SW480 (cell line): ENCODE data around the gene MUSK.
"Not testable (repeated sequence)": the region's sequence is repeated elsewhere in the genome, so short reads cannot be mapped to it uniquely, and the experiment has no call there.

ENCODE experiments used
- DNase-seq: peaks from one replicate; pipeline ENCODE4 v3.0.0-alpha.2; 2016; ENCODE audit warnings: low spot score

Gene MUSK

DNA sequence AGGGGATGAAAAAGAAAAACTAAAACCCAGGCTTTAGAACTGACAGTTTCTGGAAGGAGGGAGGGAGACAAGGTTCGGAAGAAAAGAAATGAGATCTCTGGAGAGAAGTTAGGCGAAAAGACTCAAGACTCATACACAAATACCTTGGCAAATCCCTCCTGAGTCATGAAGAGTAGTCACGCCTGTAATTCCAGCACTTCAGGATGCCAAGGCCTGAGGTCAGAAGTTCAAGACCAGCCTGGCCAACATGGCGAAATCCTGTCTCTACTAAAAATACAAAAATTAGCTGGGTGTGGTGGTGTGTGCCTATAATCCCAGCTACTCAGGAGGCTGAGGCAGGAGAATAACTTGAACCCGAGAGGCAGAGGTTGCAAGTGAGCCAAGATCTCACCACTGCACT is 27.3 kb downstream of the MUSK start:
- DNase-seq = not testable (repeated sequence)

GRCh38 chr9:110700953-110701352 is 32.4 kb downstream of the MUSK start:
- no peak for DNase-seq

- DNase-seq = no peak
Measured at GRCh38 chr9:110703669-110704068, 35.1 kb downstream of the MUSK start.

DNA sequence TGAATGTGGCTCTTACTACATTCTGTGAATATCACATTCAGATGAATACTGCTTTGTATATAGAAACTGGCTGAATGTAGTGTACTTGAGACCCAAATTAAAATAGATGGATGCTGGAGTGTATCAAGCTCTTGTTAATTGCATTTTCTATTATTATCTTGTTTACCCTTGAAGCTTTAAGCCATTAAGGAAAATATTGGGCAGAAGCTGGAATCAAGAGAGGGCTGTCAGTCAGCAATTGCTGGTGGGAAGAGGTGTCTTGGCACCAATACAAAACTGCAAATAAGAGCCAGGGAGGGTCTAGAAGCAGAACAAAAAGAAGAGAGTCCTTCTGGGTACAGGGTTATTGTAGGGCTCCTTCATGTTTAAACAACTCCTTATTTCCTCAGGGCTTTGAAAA is 38.8 kb downstream of the MUSK start:
- no peak for DNase-seq

DNA sequence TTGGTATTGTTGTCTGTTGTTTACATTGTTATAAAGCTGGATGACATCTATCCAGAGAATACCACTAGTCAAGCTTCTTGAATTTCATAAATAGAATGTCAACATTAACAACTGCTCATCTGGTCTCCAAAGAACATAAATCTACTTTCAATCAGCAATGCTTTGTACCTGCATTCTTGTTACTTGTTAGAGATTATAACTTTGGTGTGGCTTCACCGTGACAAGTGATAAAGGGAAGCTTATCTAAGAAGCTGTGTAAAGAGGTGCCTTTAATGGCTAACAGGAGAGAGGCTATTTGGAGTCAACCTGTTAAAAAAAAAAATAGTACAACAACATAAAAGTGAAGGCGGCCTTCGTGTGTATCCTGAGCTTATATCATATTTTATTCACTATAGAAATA is 41.8 kb downstream of the MUSK start:
- DNase-seq = no peak

DNA sequence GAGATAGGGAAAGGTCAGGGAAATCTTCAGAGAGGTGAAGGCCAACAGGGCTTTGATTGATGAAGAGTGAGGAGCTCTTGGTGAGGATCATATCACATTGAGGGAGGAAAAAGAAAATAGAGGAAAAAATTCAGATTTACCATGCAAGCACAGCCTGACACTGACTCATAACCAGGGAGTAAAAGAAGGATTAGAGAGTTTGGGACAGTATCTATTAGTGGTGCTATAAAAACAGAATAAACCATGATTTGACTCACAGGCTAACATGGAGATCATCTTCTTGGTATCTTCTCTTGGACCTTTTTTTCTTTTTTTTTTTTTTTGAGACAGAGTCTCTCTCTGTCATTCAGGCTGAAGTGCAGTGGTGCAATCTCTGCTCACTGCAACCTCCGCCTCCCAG is 44.4 kb downstream of the MUSK start:
- DNase-seq = no peak

DNA sequence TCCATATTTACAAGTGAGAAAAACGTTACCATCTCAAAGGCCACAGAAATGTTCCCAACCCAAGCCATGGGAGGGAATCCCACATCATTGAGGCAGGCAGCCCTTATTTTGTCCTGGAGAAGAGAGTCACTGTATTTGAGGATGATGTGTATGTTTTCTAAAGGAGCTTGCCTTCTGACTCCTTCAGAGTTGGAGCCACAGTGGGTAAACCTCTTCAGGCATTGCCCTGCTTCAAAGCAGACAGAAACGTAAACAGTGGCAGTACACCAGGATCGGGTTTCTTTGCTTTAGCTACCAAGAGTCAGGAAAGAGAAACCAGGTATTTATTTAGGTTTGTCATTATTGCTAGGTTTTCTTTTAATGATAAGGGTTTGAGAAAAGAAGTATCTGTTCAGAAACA is 45.7 kb downstream of the MUSK start:
- DNase-seq = no peak

DNA sequence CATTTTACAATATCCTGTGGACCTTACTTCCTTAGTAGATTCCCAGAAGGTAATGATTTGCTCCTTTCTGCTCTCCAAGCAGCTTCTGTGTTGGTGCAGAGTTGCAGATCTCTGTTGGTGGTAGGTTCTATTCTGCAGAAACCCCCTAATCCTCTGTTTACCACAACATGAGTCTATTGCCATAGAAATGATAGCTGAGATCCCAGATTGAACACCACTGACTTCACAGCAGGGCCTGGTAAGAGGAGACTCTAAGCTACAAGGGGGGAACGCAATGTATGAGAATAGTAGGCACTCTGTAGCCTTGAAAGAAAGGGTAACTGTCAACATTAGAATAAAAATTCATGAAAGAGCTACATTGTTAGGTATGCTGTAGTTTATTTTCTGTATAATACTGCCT is 59.5 kb downstream of the MUSK start:
- DNase-seq = no peak

GRCh38 chr9:110729641-110730040 is 61.0 kb downstream of the MUSK start:
- no peak for DNase-seq

GRCh38 chr9:110731437-110732028 is 62.9 kb downstream of the MUSK start:
- no peak for DNase-seq

GRCh38 chr9:110738982-110739381 is 70.4 kb downstream of the MUSK start:
- no peak for DNase-seq

GRCh38 chr9:110742741-110743371 is 74.3 kb downstream of the MUSK start:
- DNase-seq = no peak

DNA sequence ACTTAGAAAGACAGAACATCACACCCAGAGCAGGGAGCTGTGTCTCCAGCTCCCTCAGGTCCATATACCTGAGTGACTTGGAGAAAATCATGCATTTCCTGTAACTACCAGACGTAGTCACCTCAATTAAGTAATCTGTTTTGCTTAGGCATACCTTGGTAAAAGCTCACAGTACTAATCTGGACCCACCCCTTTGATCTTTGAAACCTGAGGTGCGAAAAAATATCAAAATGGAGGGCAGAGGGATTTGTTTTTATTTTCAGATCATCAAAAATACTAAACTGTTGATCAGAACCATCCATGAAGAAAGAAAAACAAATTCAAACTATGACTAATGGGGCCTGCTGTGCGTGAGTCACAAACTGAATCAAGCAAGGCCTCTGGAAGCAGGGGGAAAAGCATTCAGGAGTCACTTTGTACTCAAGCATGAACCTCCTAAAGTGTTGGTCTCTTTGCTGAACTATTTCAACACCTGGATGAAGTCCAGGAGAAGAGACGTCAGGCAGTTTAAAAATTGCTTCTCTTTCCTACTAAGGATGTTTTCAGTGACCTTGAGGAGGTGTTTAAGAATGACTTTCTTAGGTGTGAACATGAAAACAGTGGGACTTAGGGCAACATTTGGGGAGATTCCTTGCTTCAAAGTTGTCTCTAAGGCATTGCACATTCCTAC is 76.3 kb downstream of the MUSK start:
- DNase-seq = peak; percentile 58

DNA sequence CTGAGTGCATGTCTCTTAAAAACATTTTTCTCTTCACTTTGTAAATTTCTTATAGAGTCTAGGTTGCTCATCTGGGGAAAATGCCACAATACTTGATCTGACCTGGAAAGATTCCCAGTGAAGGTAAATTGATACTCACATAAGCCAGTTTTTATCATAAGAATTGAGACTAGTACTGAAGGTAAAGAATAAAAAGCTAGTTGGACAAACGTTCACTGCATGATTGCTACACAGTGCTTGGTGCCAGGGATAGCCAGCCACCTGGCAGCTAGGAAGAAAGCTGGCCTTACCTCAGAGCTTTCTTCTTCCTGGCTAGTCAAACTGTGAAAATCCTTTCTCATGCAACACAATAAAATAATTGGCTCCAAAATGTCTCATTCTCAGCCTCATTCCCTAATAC is 77.1 kb downstream of the MUSK start:
- no peak for DNase-seq

- DNase-seq = no peak
Measured at GRCh38 chr9:110746211-110746930, 77.8 kb downstream of the MUSK start.

DNA sequence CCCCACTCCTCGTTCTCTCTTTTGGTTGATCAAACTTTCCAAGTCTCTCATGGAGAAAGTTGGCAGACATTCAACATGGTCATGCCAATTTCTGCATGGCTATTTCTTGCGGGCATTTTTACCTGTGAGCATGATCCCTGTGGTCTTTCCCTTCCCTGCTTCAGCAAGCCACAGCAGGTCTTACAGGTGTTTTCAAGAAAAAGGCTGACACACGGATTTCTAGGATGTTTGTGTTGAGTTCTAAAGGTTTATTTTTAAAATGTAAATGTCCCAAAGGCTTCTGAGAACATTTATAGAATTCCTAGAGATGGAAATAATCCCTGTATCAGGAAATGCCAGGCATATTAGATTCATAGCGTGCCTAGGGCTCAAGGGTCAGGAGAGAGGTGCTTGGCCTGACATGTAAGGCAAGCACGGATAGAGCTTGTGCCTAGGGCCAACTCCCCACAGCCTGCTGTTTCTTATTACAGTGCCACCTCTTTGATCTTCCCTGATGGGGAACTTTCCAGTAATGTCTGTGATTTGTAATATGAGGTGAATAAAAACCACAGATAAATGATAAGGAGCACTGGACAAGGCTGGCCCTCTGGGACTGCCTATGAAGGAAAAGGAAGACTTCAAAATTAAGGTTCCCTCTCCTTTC is 79.8 kb downstream of the MUSK start:
- peak; percentile 20 for DNase-seq

- no peak for DNase-seq
Measured at GRCh38 chr9:110750272-110750671, 81.7 kb downstream of the MUSK start.

- no peak for DNase-seq
Measured at GRCh38 chr9:110751971-110752370, 83.4 kb downstream of the MUSK start.

GRCh38 chr9:110752766-110753165 is 84.2 kb downstream of the MUSK start:
- DNase-seq = no peak

DNA sequence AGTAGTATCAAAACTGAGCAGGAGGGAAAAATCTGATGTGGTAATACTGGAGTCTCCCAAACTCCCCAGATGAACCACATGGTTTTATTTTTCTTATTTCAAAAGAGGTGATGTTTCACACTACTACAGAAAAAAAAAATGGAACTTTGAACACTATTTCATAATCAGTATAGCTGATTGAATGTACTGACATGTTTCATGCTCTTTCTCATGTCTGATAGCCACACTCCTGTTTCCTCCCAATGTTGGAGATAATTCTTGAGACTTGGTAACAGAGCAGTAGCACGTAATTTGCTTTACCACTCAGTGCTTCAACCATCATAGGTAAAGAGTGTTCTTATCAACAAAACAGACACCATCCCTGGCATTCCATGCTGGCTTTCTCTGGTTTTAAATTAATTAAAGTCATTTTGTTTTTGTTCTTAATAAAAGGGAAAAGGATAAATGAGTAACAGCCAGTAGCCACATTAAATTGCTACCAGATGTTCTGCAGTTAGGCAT is 85.2 kb downstream of the MUSK start:
- no peak for DNase-seq

DNA sequence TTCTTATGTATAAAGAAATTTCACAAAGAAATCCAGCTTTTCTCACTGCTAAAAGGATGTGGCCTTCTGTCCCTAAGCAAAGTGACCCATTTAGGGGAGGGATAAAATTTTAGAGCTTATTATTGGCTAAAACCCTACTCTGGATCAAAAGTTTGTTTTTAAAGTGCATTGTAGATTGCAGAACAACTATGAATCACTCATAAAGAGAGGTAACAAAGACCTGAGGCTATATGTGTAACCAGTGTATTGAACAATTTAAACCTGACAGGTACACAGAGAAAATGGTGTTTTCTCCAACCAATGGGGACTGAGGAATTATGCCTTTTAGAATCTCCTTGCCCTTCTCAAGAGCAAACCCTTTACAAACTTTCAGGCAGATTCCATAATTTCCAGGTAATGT is 86.6 kb downstream of the MUSK start:
- DNase-seq = no peak

GRCh38 chr9:110758201-110758600 is 89.6 kb downstream of the MUSK start:
- no peak for DNase-seq
